Measurements from ENCODE around the gene HBE1.

Gene HBE1

GRCh38 chr11:5240458-5240857 lies 29.3 kb downstream of the HBE1 start:
- H3K27me3 ChIP-seq, result no peaks in the 10 kb centered on the region
- no peaks in the 10 kb centered on the region for H3K36me3 ChIP-seq
- H3K4me3 ChIP-seq (ENCODE audit: low read depth, low read length), result no peak overlapping the region
- H3K4me1 ChIP-seq, result no peaks in the 10 kb centered on the region
- TF ChIP-seq, protein P1, sequence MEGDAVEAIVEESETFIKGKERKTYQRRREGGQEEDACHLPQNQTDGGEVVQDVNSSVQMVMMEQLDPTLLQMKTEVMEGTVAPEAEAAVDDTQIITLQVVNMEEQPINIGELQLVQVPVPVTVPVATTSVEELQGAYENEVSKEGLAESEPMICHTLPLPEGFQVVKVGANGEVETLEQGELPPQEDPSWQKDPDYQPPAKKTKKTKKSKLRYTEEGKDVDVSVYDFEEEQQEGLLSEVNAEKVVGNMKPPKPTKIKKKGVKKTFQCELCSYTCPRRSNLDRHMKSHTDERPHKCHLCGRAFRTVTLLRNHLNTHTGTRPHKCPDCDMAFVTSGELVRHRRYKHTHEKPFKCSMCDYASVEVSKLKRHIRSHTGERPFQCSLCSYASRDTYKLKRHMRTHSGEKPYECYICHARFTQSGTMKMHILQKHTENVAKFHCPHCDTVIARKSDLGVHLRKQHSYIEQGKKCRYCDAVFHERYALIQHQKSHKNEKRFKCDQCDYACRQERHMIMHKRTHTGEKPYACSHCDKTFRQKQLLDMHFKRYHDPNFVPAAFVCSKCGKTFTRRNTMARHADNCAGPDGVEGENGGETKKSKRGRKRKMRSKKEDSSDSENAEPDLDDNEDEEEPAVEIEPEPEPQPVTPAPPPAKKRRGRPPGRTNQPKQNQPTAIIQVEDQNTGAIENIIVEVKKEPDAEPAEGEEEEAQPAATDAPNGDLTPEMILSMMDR (IDR thresholded peaks at IDR 0.05; ENCODE audit: low read depth, low read length), result no peak
- DNase-seq, result no peak
- no peaks in the 10 kb centered on the region for H3K9me3 ChIP-seq

GRCh38 chr11:5240056-5240455 lies 29.7 kb downstream of the HBE1 start:
- no peak for DNase-seq
- no peaks in the 10 kb centered on the region for H3K9me3 ChIP-seq
- no peaks in the 10 kb centered on the region for H3K4me1 ChIP-seq
- TF ChIP-seq, protein P1 (IDR thresholded peaks at IDR 0.05; ENCODE audit: low read depth, low read length), result no peak
- no peak overlapping the region for H3K4me3 ChIP-seq (ENCODE audit: low read depth, low read length)
- H3K36me3 ChIP-seq, result no peaks in the 10 kb centered on the region
- H3K27me3 ChIP-seq, result no peaks in the 10 kb centered on the region

GRCh38 chr11:5239046-5239445 lies 30.7 kb downstream of the HBE1 start:
- no peak for DNase-seq
- TF ChIP-seq, protein P1 (IDR thresholded peaks at IDR 0.05; ENCODE audit: low read depth, low read length), result no peak

DNA sequence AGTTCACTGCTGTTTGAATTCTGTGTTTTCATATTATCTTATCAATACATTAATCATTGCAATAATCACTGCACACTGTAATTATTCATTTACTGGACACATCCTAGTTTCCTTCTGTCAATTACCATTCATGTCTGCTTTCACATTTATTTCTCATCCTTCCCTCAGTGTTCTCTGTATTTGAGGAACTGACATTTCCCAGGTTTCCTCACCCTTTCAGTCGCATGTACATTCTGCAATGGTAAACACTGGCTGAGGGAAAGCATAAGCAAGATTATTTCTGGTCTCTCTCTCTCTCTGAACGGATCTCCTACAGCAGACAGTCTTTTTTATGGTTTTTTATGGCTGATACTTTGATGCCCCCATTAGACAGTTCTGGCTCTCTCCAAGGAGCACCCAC lies 31.3 kb downstream of the HBE1 start:
- H3K36me3 ChIP-seq, result no peaks in the 10 kb centered on the region
- no peaks in the 10 kb centered on the region for H3K27me3 ChIP-seq
- no peaks in the 10 kb centered on the region for H3K9me3 ChIP-seq
- no peak overlapping the region for H3K4me3 ChIP-seq (ENCODE audit: low read depth, low read length)
- no peaks in the 10 kb centered on the region for H3K4me1 ChIP-seq
- DNase-seq, result no peak
- TF ChIP-seq, protein P1 (IDR thresholded peaks at IDR 0.05; ENCODE audit: low read depth, low read length), result no peak

More at GRCh38 chr11:5239046-5239445, 30.7 kb downstream of the HBE1 start:
- no peaks in the 10 kb centered on the region for H3K4me1 ChIP-seq
- no peaks in the 10 kb centered on the region for H3K27me3 ChIP-seq
- no peaks in the 10 kb centered on the region for H3K36me3 ChIP-seq
- H3K9me3 ChIP-seq, result no peaks in the 10 kb centered on the region
- H3K4me3 ChIP-seq (ENCODE audit: low read depth, low read length), result no peak overlapping the region

GRCh38 chr11:5237420-5237819 lies 32.3 kb downstream of the HBE1 start:
- Histone ChIP-seq H3K36me3 (no peaks in the 10 kb centered on the region), H3K9me3 (no peaks in the 10 kb centered on the region), H3K4me1 (no peaks in the 10 kb centered on the region), H3K27me3 (no peaks in the 10 kb centered on the region), H3K4me3 (ENCODE audit: low read depth, low read length) (no peak overlapping the region)
- DNase-seq, result no peak
- TF ChIP-seq, protein P1 (IDR thresholded peaks at IDR 0.05; ENCODE audit: low read depth, low read length), result no peak

GRCh38 chr11:5235364-5236095 lies 34.2 kb downstream of the HBE1 start:
- H3K36me3 ChIP-seq, result no peaks in the 10 kb centered on the region

More at GRCh38 chr11:5235364-5236095, 34.2 kb downstream of the HBE1 start:
- DNase-seq, result no peak
- TF ChIP-seq, protein P1 (IDR thresholded peaks at IDR 0.05; ENCODE audit: low read depth, low read length), result no peak
- Histone ChIP-seq H3K9me3 (no peaks in the 10 kb centered on the region), H3K4me3 (ENCODE audit: low read depth, low read length) (no peak overlapping the region), H3K27me3 (no peaks in the 10 kb centered on the region), H3K4me1 (no peaks in the 10 kb centered on the region)

All from BE2C (cell line).